NCI-H82 (cell line): ENCODE data around the gene AKR7A2.

Experiments
- DNase-seq: peaks from one replicate; lab custom pipeline; 2025; lab: John Stamatoyannopoulos, UW

AKR7A2 gene

DNA sequence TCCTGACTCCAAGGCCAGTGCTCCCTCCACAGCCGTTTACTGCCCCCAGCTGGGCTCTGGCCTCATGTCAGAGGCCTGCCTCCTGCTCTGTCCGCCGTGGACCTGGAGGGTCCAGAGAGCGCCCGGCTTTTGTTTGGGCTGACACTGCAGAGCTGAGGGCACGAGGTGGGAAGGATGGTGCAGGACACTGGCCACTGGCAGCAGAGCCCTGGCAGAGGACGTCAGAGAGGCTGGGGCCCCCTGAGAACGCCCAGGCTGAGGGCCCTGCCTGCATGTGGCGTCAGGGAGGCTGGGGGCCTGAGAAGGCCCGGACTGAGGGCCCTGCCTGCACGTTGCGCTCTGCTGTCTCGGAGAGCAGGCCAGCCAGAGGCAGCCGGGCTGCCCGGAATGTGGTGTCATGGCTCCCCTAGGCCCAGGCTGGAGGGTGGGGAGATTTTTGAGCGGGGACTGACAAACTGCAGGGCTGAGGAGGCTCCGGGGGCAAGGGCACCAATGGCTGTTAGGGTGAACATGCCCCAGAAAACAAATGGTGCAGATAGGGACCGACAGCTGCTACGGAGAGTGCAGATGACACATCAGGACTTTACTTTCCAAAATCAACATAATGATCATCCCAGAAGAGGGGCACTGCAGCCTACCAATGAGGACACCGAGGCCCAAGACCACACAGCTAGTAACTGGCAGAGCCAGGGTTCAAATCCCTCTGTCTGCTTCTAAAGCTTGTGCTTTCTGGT lies 31.8 kb upstream of the AKR7A2 start:
- no peak for DNase-seq

DNA sequence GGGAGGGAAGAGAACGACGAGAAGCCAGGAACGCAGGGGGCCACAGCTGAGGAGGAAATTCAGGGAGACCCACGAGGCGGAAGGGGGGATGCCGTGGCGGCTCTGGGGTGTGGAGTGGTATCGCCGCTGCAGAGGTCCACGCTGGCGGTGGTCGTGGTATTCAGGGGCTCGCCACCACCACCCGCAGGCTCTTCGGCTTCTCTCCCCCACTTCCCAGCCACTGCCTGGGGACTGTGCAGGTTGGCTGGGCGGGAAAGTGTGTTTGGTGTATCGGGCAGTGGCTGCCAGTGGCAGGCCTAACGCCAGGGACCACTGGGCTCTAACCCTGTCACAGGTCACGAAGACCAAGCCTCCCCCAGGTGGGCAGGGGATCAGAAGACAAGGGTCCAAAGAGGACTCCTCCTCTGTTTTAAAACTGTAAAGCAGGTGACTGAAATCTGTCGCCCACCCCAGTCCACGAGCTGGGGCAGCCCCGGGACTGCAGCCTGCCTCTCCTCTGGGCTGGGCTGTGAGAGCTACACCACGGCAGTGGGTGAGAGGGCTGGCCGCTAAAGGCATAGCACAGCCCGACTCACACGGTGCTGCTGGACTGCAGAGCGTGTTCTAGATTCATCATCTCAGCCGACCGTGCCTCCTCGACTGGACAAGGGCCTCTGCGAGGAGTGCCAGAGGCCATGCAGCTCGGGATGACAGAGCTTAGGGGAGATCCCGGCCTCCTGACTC lies 31.1 kb upstream of the AKR7A2 start:
- DNase-seq: no peak

DNA sequence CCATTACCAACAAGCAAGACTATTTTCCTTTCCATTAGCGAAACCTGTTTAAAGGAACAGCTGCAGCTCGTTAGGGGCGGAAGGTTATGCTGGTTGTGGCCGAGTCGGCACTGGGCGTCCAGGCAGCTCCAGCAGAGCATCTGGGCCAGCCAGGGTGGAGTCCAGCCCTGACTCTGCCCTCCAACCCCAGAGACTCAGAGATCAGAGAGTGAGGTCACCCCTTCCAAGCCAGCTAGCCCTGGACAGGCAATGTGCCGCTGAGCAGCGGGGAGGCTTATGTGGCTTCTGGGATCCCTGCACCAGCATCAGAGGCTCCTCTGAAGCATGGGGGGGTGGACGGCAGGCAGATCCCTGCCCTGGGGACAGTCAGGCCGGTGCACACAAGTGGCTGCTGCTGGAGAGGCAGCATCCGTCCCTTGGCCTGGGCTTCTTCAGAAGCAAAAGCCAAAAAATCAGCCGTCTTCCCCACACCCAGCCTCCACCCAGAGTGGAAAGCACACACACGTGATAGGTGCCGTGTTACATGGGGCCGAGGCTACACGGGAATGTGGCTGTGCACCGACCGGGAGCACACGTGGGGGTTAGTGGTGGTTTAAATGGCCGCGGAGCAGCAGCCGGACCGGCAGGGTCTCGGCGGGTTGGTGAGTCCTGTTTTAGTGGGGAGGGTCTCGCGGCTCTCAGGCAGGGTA lies 30.3 kb upstream of the AKR7A2 start:
- DNase-seq: no peak

DNA sequence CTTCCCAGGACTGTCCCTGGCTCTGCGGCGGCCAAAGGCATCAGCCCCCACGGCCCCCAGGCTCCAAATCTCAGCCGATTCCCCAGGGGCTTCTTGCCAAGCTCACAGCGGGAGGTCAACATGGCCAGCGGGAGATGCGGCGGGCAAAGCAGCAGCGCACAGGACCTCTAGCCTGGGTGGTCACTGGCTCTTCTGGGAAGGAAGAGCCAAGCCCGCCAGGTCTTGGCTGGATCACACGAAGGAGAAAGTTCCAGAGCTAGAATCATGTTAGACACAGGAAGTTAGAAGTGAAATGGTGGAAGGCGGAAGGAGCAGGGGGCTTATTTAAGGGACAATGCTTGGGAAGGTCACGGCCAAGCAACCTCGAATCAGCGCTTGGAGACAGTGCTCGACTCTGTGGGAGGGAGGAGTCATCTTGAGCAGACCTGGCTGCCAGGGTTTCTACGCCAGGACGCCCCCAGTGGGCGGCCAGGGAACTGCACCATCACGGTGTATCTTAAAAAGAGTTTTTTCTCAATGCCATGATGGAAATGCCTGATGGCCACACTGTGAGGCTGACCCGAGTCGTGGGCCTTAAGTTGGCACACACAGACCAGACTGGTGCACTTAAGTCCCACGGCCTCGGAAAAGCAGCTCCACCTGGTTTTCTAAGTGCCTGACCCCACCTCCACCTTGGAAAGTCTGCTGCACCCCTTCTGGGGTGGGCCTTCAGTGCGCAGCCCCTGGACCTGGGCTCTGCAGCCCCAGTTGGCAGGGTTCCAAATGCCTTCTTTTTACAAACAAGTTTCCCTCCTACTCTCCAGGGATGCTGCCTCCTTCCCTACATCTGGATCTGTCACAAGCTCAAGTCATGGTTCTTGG lies 29.5 kb upstream of the AKR7A2 start:
- DNase-seq: peak; percentile 87

DNA sequence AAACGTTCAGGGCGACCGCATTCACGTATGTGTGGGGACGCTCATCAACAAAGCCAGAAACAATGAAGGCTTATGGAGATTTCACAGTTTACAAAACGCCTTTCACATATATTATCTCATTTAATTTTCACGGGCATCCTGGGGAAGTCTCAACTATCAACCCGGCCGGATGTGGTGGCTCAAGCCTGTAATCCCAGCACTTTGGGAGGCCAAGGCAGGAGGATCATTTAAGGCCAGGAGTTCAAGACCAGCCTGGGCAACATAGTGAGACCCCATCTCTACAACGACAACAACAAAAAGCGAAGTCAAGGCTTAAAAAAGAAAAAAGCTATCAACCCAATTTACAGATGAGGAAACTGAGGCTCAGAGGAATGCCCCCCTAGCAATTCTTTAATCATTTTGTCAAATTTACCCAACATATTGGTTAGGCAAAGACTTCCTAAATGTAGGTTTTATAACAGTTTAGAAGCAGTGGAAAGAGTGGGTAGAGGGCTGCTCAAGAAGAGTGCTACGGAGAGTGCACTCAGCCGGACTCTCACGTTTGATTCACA lies 28.5 kb upstream of the AKR7A2 start:
- DNase-seq: no peak

DNA sequence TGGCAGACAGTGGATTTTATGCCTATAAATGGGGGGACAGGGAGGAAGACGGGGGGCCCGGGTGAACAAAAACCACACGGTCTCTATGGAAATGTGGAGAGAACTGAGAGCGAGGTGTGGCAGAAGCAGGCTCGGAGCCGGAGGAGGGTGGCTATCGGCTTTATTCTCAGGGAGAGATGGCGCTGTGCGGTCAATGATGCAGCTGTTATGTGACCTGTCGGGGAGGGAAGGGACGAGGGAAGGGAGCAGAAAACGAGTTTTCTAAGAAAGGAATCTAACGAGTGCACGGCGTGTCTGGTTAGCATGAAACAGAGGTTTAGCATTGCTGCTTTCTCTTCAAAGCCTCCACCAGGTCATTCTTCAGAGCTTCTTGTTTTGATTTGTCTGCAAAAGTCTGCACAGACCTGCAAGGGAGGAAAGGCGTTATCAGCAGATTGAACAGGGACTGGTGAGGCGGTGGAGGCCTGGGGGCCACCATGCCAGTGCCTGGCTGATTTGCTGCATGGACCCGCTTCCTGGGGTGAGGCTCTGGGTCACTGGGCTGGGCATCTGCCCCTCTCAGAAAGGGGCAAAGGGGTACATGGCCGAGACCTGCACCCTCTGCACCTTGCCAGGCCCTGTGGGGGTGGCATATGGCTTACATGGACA lies 27.4 kb upstream of the AKR7A2 start:
- no peak for DNase-seq

DNA sequence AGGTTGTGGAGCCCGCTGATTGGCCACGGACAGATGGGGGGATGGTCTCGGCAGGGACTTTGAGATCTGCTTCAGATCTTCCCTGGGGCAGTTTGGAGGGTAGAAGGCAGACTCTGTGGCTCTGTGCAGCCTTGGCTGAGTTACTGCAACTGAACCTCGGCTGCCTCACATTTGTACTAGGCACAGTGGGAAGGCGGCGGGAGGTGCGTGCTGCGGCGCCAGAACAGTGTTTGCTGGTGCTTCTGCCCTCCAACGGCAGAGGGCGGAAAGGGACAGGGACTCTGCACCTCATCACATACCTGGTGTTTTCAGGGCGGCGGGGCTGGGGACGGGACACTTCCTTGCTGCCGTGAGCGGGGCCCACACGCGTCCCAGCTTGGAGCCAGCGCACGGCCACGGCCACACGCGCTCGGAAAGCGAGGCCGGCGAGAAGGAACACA lies 26.4 kb upstream of the AKR7A2 start:
- no peak for DNase-seq

DNA sequence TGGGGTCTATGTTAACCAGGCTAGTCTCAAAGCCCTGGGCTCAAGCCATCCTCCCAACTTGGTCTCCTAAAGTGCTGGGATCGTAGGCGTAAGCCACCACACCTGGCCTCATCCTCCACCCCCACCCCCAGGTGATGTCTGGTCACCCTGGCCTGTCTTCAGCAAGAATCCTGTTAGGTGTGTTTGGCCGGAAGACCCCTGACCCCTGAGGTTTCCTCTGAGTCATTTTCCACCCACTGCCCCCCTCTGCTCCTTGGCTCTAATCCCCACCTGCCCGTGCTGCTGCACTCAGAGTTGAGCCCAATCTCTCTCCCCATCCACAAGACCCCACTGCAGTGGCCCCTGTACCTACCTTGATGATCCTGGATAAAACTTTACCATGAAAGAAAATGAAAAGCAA lies 25.3 kb upstream of the AKR7A2 start:
- no peak for DNase-seq

DNA sequence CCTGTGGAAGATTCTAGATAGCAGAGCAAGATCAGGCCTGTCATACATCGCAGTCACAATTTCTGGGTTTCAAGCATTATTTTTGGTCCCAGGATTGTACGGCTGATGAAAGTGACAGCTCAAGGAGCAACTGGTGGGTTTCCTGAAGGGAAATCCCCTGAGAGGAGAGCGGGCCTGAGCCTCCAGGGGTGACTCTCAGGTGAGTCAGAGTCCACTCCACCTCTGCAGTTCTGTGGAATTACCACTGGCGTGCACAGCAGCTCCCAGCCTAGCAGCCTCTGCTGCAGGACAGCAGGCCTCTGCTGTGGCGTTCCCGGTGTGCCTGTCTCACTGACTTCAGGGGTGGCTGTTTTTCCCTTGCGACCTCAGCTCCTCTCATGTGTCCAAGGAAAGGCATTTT lies 24.6 kb upstream of the AKR7A2 start:
- no peak for DNase-seq

DNA sequence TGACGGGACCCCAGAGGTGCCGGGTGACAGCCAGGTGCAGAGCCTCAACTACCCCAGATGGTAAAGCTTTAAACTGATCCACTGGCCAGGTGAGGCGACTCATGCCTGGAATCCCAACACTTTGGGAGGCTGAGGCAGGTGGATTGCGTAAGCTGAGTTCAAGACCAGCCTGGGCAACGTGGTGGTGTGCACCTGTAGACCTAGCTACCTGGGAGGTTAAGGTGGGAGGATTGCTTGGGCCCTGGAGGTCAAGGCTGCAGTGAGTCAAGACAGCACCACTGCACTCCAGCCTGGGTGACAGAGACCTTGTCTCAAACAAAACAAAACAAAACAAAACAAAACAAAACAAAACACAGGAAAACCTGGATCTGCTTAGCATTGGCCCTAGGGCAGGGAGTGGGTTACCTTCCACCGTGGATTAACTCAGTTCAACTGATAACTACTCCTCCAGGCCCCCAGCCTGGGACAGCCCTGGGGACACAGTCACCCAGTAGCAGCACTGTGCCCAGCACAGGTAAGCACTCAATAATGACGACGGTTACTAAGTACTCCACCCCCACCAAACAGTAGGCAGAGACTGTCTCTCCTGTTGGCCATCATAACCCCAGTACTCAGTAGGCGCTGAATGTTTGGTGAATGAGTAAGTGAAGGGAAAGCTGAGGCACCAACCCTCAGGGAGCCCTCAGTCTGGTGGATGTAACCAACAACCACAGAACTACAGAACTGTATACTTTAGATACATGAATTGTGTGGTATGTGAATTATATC lies 21.8 kb upstream of the AKR7A2 start:
- DNase-seq: no peak

DNA sequence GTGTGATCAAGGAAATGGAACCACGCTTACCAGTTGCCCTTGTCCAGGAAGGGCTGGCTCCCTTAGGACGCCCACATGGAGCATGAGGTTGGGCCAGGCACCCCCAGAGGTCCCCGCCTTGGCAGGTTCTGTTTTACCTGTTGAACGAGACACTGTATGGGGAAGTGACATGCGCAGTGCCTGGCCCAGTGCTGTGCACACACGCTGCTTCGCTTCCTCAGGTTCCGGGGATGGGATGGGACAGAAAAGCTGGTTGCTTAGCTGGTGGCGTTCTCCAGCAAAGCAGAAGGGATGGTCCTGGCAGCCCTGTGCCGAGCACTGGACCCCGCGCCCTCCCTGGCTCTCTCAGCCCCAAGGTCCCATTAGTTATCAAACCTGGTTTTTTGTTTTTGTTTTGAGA lies 20.9 kb upstream of the AKR7A2 start:
- DNase-seq: no peak

DNA sequence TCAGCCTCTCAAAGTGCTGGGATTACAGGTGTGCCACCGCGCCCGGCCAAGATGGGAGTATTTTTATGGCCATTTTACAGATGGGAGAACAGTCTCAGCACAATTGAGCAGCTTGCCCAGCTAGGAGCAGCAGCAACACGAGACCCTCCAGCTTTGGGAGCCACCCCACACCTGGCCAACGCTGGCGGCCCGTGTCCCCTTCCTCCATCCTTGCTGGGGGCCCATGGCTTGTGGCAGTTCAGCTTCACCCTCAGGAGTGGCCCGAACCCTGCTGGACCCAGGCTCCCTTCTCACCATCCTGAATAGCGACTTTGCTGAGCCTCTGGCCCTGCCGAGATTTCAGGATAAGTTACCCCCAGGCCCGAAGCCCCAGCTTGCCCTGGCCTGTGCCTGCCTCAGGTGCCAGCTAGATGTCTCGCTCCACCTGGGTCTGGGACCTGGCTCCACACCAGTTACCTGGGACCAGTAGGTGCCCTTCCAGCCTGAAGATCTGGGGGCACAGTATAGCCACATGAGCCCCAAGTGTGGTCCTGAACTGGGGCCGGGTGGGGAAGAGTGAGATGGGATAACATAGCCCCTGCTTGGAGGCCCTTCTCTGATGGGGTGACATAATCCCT lies 19.4 kb upstream of the AKR7A2 start:
- no peak for DNase-seq

DNA sequence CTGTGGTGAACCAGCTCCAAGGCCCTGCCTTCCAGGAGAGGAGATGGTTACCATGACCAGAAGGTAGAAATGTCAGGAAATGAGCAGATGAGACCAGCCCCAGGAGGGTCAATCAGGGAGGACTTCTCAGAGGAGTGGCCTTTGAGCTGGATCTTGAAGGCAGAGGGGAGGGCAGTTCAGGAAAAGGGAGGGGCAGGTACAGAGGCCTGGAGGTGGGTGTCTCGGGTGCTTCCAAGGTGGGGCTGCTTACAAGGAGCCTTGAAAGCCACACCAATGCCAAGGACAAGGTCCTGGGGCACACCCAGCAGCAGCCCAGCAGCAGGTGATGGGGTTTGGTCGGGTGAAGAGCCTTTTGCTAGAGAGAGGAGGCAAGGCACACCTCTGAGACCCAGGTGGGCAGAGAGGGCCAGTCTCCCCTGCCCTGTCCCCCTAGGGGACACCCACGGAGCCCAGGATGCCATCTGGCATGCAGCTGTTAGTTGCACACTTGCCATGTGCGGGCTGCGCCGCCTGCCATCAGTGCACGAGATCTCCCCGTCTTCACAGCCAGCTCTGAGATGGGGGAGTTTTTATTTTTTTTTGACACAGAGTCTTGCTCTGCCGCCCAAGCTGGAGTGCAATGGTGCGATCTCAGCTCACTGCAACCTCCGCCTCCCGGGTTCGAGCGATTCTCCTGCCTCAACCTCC lies 18.6 kb upstream of the AKR7A2 start:
- DNase-seq: no peak

DNA sequence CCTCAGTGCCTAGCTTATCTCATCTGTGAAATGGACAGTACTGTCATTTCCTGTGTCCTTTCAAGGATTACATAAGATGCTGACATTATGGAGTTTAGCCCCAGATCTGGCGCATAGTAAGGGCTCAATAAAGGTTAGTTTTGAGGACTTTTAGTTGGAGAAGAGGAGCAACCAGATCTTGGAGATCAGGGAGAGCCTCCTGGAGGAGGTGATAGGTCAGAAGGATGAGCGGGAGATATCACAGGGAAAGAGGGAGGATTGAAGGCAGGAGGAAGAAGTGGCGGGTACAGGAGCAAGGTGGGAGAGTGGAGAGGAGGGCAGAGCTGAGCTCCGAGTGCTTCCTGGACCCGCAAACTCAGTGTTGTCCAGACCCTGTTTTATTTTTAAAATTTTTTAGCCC lies 17.7 kb upstream of the AKR7A2 start:
- DNase-seq: no peak

DNA sequence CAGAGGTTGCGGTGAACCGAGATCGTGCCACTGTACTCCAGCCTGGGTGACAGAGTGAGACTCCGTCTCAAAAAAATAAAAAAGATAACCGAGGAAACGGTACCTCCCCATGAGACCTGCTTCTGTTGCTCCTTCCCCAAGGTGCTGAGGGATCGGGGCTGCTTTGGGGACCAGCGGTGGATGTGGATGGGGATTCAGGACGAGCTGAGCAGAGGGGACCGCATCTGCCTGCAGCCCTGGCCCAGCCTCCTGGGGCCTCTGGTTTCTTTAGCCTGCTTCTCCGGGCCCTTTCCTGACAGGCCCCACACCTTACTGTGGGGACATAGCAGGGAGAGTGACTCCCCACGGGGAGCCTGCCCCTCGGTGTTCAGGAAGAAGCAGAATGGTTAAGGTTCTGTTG lies 17.2 kb upstream of the AKR7A2 start:
- no peak for DNase-seq

DNA sequence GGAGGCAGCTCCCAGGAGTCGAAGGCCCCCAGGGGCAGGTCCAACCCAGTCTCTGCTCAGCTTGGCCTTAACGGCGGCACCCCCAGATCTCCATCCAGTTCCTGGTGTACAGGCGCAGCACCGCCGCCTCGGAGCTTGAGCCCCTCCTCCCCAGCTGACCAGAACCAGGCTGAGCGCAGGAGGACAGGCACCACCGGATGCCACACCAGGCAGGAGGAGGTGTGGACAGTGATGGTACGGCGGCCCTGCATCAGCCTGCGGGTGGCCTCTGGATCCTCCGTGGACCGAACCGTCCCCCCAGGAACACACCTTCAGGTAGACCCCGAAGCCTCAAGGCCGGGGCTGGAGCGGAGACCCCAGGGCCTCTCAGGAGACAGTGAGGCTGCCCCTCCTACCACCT lies 16.5 kb upstream of the AKR7A2 start:
- no peak for DNase-seq

DNA sequence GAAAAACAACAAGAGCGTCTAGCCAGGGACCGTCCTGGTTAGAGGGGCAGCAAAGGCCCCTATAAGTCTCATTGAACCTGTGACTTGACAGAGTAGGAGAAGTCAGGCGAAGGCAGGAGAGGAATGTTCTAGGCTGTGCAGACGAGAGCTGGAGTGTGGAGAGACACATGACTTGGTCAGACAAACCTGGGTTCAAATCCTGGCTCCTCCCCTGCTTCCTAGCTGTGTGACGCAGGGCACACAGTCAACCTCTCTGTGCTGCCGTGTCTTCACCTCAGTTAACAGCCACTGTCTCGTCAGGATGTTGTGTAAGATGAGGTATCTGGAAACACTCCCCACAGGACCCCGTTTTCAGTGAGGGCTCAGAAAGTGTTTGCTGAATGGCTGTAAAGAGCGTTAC lies 15.8 kb upstream of the AKR7A2 start:
- no peak for DNase-seq

DNA sequence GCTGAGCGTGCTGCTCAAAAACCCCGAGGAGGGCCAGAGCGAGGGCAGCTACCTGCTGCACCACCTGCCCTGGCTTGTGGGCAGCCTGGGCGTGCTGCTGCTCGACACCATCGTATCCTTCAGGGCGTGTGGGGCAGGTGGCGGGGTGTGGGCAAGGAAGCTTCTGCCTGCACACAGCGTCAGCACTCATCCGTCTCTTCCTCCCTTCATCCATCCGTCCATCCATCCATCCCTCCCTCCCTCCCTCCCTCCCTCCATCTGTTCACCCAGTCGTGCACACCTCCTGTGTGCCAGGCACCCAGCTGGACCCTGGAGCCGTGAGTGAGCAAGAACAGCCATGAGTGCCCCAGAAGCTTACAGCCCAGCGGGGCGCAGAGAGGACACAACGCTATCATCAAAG lies 15.4 kb upstream of the AKR7A2 start:
- no peak for DNase-seq

DNA sequence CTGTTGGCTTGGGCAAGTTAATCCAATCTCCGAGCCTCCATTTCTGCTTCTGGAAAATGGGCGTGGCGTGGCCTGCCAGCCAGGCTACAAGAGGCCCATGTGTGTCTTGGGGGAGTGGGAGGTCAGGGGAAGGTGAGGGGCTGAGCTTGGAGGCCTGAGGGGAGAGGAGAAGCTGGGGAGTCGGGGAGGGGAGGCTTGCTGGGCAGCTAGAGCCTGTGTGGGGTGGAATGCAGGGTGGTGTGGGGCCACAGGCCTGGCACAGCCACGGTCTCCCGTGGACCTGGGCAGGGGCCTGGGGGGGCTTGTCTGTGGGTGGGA lies 14.8 kb upstream of the AKR7A2 start:
- DNase-seq: no peak
